Stimulated activated CD4-positive, alpha-beta T cell treated with anti-CD3 and anti-CD28 coated beads, Interleukin-15, amount 100 ng/mL, for 48 hours (primary cell): ENCODE results near the gene JMJD6.

Source experiments
- DNase-seq, 2 donors: peaks; one replicate each; pipeline ENCODE4 v3.0.0-alpha.2; 2020; ENCODE audit warnings: low read depth in 2 of 2

Gene JMJD6

DNA sequence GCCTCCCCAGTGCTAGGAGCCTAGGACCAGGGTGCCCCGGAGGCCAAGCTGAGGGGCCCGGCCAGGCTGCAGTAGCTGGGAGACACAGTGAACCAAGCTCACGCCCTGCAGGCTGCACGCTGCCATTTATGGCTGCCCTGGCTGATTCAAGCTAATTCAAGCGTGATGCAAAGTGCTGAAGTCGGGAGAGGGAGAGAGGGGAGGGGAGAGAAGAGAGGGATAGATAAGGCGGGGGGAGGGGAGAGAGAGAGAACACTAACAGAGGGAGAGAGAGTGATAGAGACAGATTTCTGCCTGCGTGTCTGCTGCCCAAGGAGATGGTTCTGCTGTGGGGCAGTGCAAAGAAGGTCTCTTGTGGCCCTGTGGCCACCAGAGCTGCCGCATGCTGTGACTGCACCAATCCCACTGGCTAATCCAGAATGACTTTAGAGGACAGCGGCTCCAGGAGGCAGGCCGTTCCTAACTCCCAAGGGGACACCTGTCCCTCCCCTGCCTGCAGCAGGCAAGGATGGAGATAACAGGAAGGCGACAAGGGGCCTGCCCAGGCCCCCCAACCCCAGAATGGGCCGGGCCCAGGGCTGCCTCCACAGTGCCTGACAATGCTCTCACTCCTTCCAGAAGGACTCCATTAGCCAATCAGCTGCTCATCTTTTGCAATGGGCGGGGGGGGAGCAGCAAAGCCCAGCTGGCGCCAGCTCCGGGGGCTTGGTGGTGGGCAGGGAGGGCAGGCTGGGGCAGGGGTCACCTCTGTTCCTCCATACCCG lies 28.5 kb downstream of the JMJD6 start:
- DNase-seq: no peak

DNA sequence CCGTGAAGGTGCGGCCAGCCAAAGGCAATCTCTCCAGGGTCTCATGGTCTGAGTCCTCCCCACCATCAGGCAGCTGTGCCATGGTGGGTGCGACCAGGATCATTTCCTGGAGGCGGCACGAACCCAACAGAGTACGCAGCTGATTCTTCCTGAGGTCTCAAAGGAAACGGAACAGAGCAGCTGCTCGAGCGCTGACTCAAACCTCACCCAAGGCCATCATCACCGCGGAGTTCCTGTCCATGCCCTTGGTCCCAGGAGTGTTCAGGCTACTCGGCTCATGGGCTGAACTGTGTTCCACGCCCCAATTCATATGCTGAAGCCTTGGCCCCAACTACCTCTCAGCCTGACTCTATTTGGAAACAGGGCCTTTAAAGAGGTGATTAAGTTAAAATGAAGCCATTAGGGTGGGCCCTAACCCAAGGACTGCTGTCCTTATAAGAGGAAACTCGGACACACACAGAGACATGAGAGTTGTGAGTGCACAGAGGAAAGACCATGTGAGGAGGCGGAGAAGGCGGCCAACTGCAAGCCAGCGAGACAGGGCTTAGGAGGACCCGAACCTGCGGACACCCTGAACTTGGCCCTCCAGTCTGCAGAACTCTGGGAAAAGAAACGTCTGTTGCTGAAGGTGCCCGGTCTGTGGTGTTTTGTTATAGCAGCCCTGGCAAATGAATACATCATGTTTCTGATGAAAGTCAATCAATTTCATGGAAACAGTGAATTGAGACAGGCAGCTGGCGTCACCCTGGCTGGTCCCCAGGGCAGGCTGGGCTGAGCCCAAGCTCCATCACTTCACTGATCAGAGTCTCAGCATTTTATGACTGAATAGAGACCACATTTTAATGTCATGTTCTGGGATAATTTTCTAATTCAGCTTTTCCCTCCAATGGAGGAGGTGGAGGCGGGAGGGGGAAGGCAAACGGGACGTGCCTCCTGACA lies 29.4 kb downstream of the JMJD6 start:
- DNase-seq: no peak

GRCh38 chr17:76695059-76695831 lies 31.2 kb downstream of the JMJD6 start:
- DNase-seq: no peak

DNA sequence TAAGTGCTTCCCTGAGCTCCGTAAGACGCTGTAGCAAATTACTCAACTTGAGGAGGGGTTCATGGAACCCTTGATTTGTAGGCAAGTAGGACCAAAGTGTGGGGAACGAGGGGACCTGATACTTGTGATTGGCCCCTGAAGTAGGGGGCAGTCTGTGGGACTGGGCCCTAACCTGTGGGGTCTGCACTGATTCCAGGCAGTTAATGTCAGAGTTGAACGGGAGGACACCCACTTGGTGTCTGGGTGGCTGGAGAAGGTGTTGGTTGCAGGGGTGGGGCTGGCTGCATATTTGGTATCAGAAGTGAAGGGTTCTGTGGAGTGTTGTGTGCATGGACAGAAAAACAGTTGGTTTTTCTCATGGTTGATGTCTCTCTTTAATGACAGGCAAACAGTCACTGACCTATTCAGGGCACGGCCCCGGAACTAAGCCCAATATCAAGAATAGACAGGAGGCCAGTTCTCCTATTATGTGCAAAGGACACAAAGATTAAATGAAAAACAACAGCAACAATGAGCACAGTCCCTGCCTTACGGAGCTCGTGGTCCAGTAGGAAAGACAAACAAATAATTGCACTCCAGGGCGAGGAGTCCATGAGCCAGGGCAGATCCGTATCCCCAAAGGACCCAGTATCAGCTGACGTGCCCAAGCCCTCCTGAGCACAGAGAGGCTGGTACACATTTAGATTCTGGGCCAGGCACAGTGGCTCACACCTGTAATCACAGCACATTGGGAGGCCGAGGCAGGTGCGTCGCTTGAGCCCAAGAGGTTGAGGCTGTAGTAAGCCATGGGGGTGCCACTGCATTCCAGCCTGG lies 34.8 kb downstream of the JMJD6 start:
- no peak for DNase-seq

- DNase-seq: no peak
Measured at GRCh38 chr17:76690596-76691280, 35.7 kb downstream of the JMJD6 start.

DNA sequence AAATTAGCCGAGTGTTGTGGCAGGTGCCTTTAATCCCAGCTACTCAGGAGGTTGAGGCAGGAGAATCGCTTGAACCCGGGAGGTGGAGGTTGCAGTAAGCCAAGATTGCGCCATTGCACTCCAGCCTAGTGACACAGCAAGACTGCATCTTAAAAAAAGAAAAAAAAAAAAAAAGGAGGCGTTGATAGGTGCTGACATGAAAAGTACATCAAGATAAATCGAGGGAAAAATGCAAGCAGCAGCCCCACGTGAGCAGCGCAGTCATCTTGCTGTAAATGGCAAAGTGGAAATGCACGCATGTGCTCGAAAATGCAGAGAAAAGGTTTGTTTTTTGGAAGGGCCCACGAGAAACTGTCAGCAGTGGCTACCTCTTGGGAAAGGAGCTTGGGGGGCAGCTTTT lies 36.5 kb downstream of the JMJD6 start:
- no peak for DNase-seq

DNA sequence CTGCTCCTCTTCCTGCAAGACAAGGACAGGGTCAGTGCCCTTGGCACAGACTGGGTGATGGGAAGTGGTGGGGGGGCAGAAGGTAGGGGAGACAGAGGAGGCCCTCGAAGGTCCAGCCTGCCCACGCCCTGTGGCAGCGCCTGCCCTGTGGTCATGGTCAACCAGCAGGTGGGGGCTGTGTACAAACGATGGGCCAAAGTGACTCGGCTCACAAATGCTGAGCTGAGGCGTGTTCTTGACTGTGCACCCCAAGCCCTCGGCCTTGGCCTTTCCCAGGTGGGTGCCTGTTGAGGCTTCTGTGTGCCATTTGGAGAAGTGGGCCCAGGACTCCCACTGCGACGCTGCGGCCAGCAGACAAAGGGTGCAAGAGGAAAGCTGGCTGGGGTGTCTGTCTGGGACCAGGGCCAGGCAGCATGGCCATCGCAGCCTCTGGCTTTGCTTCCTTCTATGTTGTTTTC lies 38.2 kb downstream of the JMJD6 start:
- DNase-seq: no peak

DNA sequence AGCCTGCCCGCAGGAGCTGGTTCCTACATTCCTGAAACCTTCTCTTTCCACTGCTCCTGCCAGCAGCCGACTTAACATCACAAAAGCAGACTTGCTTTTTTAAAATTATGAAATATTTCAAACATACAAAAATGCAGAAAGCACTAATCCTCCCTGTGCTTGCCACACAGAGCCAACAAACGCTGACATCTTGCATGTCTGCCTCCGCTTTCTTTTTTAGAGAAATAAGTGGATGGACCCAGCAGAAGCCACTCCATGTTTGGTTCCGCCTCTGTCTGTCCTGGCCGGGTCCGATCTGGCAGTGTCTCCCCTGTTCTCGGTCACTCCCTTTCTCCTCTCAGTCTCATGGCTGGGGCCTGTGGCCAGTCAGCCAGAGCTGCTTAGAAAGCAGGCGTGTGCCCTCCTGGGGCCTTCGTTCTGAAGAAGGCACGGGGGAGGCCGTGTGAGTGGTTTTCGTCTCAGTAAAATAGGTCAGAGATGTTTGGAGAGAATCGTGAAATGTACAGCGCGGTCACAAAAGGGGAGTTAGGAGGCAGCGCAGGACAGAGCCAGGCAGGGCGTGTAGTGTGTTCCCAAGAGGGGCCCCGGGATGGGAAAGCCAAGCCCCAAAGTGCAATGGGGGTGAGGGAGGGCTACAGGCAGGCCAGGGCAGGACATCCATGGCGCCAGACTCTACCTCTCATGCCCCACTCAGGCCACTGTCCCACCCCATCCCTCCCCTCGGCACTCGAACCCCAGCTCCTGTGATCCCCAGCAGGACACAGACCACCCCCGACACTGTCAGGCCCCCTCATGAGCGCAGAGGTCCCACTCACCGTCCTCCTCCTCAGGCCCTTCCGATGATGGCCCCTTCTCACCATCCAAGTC lies 38.9 kb downstream of the JMJD6 start:
- DNase-seq: no peak

GRCh38 chr17:76686538-76687297 lies 39.7 kb downstream of the JMJD6 start:
- DNase-seq: no peak

- DNase-seq: no peak
Measured at GRCh38 chr17:76685846-76686245, 40.6 kb downstream of the JMJD6 start.

DNA sequence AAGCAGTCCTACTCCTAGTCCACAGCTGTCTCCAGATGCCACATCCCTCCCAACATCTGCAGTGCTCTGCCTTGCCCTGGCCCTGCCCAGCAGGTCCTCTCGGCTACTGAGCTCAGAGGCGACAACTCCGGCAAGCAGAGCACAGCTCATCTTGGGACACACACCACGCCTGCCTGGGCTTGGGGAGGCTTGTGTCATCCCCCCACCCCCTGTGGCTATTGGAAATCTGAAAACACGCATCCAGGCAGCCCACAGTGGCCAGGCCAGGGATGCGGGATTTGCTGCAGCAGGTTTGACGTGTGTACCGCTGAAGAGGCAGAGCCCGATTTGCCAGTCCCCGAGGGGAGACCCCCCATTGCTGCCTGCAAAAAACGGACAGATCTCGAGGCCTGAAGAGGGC lies 41.0 kb downstream of the JMJD6 start:
- DNase-seq: no peak

- no peak for DNase-seq
Measured at GRCh38 chr17:76684756-76685155, 41.6 kb downstream of the JMJD6 start.

DNA sequence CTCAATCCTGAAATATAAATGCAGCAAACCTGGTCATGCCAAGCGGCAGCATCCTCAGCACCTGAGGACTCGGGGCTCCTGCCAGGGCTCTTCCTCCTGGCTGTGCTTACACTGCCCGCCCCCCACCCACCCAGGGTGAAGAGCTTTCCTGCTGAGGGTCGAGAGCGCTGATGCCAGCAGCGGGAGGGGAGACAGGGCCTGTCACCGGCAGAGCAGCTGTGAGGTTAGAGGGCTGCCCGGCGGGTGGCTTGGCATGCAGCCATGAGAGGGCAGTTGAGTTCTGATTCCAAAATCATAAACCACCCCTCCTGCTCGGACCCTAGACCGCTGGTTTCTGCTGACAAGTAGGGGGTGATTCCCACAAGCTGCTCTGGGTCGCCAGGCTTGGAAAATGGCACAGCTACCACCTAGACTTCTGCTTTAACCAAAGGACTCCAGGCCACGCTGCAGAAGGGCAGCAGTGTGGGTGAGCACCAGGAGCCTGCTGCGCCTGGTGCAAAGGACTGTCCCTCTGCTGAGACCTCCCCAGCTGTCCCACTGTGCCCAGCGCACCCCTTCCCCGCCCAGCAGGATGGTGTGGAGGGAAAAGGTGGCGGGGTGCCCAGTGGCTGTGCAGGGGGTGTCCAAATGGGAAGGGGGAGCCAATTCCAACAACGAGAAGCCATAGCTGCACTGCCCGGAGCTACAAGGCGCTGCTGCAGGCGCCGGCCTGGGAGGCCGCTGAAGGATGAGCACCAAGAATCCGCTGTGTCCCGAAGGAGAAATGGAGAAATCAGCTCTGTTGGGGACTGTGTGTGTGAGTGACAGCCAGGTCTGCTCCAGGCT lies 42.3 kb downstream of the JMJD6 start:
- no peak for DNase-seq

DNA sequence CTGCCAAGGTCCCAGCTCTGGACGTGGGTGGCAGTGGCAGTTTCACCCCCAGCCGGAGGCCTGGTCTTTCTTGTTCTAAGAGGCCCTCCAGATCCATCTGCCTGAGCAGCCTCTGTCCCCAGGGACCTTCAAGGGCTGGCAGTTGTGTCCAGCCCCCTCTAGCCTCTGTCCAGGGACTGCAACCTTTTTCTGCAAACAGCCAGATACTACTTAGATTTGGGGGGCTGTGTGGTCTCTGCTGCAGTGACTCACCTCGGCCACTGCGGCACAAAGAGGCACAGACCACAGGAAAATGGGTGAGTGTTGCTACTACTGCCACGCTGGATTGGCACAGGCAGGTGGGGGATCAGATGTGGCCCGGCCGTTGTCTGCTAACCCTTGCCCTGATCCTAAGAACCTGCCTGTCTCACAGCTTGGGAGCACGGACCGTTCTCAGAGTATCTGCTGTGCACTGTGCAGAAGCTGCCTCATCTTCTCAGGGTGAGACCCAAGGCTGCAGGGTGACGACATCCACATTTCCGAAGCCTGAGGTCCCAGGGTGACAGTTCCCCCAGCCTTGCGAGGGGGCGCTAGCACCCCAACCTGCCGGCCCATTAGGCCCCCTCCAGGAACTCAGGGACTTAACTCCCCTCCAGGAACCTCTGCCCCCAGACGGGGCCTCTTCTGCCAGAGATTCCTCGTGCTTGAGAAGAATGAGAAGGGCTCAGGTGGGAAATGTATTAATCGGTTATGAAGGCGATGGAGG lies 43.2 kb downstream of the JMJD6 start:
- DNase-seq: no peak

- no peak for DNase-seq
Measured at GRCh38 chr17:76682296-76682695, 44.1 kb downstream of the JMJD6 start.

DNA sequence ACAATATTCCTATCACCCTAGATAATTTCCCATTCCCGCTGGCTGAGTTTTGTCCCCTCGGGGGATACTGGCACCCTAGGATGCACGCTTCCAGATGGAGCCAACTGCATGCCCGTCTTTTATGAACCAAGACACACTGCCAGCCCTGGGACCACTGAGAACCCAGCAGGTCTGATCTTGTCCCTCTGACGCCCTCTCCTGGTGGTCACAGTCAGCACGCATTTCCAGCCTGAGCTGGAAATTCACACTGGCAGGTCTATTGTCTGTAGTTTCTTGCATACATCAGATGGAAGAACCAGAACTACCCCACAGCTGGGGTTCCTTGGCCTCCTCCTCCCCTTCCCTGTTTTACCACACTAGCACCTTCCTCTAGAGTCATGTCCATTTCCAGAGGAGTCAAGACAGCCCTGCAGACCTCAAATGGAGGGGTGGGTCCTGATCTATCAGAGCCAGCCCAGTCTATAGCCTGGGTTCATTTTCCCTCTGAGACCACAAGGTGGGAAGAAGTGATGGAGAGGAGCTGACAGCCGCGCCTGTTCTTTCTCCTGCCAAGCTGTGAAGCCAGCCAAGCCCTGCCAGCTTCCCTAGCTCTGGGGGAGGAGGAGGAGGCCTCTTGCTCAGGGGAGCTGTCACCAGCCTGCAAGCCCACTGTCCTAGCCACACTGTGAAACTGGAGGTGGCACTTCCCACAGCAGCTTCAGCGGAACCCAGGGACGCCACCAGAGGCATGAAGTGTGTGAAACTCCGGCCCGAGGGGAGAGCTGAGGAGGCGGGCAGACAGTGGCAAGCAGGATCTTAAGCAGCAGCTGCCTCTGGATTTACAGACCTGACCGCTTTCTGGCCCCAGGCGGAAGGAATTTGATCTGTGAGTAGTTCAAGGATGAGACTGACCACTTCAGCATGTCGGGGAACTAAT lies 44.9 kb downstream of the JMJD6 start:
- DNase-seq: peak; percentile 38 to 56
